HepG2 (cell line): ENCODE results near the gene AP4M1. TPM values are rescaled to one million over a fixed set of nuclear protein-coding genes. Genes with fewer than 3 reads are reported as not detected.

Source experiments
- CCAR2 ChIP-seq: fragments of 200-400 bp; formaldehyde crosslinking; optimal IDR thresholded peaks from 2 replicates; pipeline ENCODE3; 2018; ENCODE audit warnings: low read depth, mild to moderate bottlenecking, low read length, moderate library complexity
- CEBPB ChIP-seq: IDR thresholded peaks from 2 replicates; pipeline ENCODE4 v1.6.1; 2011; ENCODE audit warnings: low read depth, low read length, improper control_type of control experiment, borderline replicate concordance
- CREM ChIP-seq, 2 experiments: sonication (generic) in 1 of 2; formaldehyde crosslinking in 1 of 2; IDR thresholded peaks; 2 replicates each; pipeline versions ENCODE4 v1.4.0 to v1.6.1; 2016 to 2020; ENCODE audit warnings: antibody characterized with exemption in 1 of 2, mild to moderate bottlenecking in 1 of 2, missing genetic modification reagents in 1 of 2
- ERF ChIP-seq: IDR thresholded peaks from 2 replicates; pipeline ENCODE4 v1.6.1; 2018; ENCODE audit warnings: missing biosample characterization, missing genetic modification reagents
- GATAD2A ChIP-seq: IDR thresholded peaks from 2 replicates; pipeline ENCODE4 v1.6.1; 2016
- NR2F6 ChIP-seq, 2 experiments: IDR thresholded peaks; 2 replicates each; pipeline ENCODE4 v1.6.1; 2016; ENCODE audit warnings: antibody characterized with exemption in 1 of 2, mild to moderate bottlenecking in 1 of 2
- SALL2 ChIP-seq: sonication (generic); formaldehyde crosslinking; IDR thresholded peaks from 2 replicates; pipeline ENCODE4 v1.8.1; 2023; ENCODE audit warnings: mild to moderate bottlenecking, missing genetic modification reagents, inconsistent platforms
- SCMH1 ChIP-seq: sonication (generic); formaldehyde crosslinking; IDR thresholded peaks from 2 replicates; pipeline ENCODE4 v1.9.0; 2021; ENCODE audit warnings: missing genetic modification reagents, mild to moderate bottlenecking, borderline replicate concordance
- SIX1 ChIP-seq: sonication (generic); formaldehyde crosslinking; IDR thresholded peaks from 2 replicates; pipeline ENCODE4 v1.4.0; 2020; ENCODE audit warnings: missing genetic modification reagents, borderline replicate concordance
- SOX5 ChIP-seq: IDR thresholded peaks from 2 replicates; pipeline ENCODE4 v1.6.1; 2016; ENCODE audit warnings: borderline replicate concordance
- ZNF30 ChIP-seq: sonication (generic); formaldehyde crosslinking; IDR thresholded peaks from 2 replicates; pipeline ENCODE4 v1.5.0; 2020; ENCODE audit warnings: mild to moderate bottlenecking, missing genetic modification reagents
- ZNF367 ChIP-seq: sonication (generic); formaldehyde crosslinking; IDR thresholded peaks from 2 replicates; pipeline ENCODE4 v1.4.0; 2020; ENCODE audit warnings: missing genetic modification reagents, borderline replicate concordance
- ZNF468 ChIP-seq: sonication (generic); formaldehyde crosslinking; IDR thresholded peaks from 2 replicates; pipeline ENCODE4 v1.8.0; 2022; ENCODE audit warnings: mild to moderate bottlenecking, moderate library complexity, missing genetic modification reagents
- ZNF546 ChIP-seq: sonication (generic); formaldehyde crosslinking; conservative IDR thresholded peaks from 2 replicates; pipeline ENCODE4 v1.8.1; 2023; ENCODE audit warnings: mild to moderate bottlenecking, missing genetic modification reagents
- ZNF552 ChIP-seq: sonication (generic); formaldehyde crosslinking; IDR thresholded peaks from 2 replicates; pipeline ENCODE4 v1.9.0; 2022; ENCODE audit warnings: missing genetic modification reagents, mild to moderate bottlenecking, borderline replicate concordance
- ZNF678 ChIP-seq: sonication (generic); formaldehyde crosslinking; IDR thresholded peaks from 2 replicates; pipeline ENCODE4 v1.4.0; 2020; ENCODE audit warnings: mild to moderate bottlenecking, missing genetic modification reagents
- ZNF709 ChIP-seq: sonication (generic); formaldehyde crosslinking; IDR thresholded peaks from 2 replicates; pipeline ENCODE4 v1.5.0; 2020; ENCODE audit warnings: mild to moderate bottlenecking, missing genetic modification reagents
- ZNF737 ChIP-seq: sonication (generic); formaldehyde crosslinking; IDR thresholded peaks from 2 replicates; pipeline ENCODE4 v1.5.0; 2020; ENCODE audit warnings: missing genetic modification reagents, mild to moderate bottlenecking, borderline replicate concordance
- ZSCAN20 ChIP-seq: sonication (generic); formaldehyde crosslinking; IDR thresholded peaks from 2 replicates; pipeline ENCODE4 v1.4.0; 2020; ENCODE audit warnings: missing genetic modification reagents, mild to moderate bottlenecking, borderline replicate concordance
- polyA plus RNA-seq, 8 experiments: library from polyadenylated mRNA; depleted of rRNA in 3 of 8; stranded (reverse) in 7 of 8; unstranded in 1 of 8; fragments of >200 nt; fragmentation: Illumina TruSeq in 4 of 8; extraction: Trizol in 4 of 8; gene quantifications; 2 replicates each; pipeline versions ENCODE4 v1.2.1 to v1.2.3, GENCODE V29; 2011 to 2016; ENCODE audit warnings: low read depth in 4 of 8, missing spikeins in 1 of 8, mixed read lengths in 1 of 8; ENCODE audit not compliant: insufficient read depth in 1 of 8
- total RNA-seq, 5 experiments: library from RNA; depleted of rRNA; stranded (reverse); fragments of >200 nt; fragmentation: Illumina TruSeq; extraction: Trizol; gene quantifications; 2 replicates each; pipeline ENCODE4 v1.2.3, GENCODE V29; 2016; ENCODE audit warnings: low read depth in 1 of 5
- TF ChIP-seq, protein P1 (sequence below): sonication (generic); formaldehyde crosslinking; IDR thresholded peaks from 2 replicates; pipeline ENCODE4; 2020; ENCODE audit warnings: missing genetic modification reagents, mild to moderate bottlenecking, borderline replicate concordance
- TF ChIP-seq, protein P2 (sequence below): sonication (generic); formaldehyde crosslinking; IDR thresholded peaks from 2 replicates; pipeline ENCODE4 v1.4.0; 2020; ENCODE audit warnings: missing genetic modification reagents

AP4M1 gene
- total and polyA plus RNA-seq, 2 of the 13 experiments (the other 11 are each of a cell fraction or from before 2014, with no cell fraction given), result 6.3 to 9.7 TPM

DNA sequence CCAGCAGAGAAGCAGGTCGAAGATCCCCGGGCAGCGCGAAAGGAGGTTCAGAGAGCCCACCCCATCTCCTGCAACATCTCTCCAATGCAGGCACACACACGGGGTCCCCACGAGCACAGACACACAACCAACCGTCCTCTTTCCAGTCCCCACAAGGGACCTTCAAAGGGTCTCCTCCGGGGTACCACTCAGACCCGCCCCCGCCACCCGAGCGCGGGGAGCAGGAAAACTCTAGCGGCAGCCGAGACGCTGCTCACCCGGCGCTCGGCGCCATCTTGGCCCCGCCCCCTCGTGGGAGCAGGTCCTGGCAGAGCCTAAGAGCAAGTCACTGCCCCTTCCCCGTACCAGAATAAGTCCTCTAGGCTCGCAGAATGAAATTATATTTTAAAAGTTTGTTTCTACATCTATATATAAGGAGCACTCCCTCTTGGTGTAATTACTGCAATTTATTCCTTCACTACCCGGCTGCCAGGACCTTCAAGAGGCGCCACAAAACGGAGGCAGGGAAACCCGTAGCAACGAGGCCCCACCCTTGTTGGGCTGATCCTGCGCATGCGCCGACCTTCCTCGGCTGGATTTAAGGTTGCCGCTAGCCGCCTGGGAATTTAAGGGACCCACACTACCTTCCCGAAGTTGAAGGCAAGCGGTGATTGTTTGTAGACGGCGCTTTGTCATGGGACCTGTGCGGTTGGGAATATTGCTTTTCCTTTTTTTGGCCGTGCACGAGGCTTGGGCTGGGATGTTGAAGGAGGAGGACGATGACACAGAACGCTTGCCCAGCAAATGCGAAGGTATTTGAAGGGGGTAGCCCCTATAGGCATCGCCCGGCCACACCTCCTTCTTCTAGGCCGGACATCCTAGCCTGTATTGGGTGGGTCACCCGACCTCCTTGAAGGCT is 17.9 kb downstream of the AP4M1 start, which contains the start of the genes CNPY4 and TAF6 (continued):
- TF ChIP-seq SIX1 (CRISPR knock-in tag) (peak; percentile 15; the same call in 1 of the 2 replicates), ZNF468 (CRISPR knock-in tag) (no peak), CREM (IDR thresholded peaks at IDR 0.05) (peak; percentile 49; the same call in 1 of the 2 replicates), CREM (CRISPR knock-in tag; IDR thresholded peaks at IDR 0.05) (no peak), ZNF678 (CRISPR knock-in tag) (no peak), ZNF737 (no peak), ZNF367 (0 out of 2 replicates have a peak, but pooled peaks have one; percentile 26), CCAR2 (no peak), SOX5 (CRISPR knock-in tag) (no peak; the same call in 1 of the 2 replicates), ZNF30 (CRISPR knock-in tag) (no peak), CEBPB (no peak), SCMH1 (no peak), ZNF546 (CRISPR knock-in tag) (peak; percentile 47; the same call in 1 of the 2 replicates), GATAD2A (CRISPR knock-in tag) (peak; percentile 24; the same call in 1 of the 2 replicates), ZSCAN20 (peak; percentile 92; the same call in 1 of the 2 replicates), SALL2 (CRISPR knock-in tag) (peak; percentile 34; the same call in 1 of the 2 replicates), NR2F6 (IDR thresholded peaks at IDR 0.05) (no peak), NR2F6 (CRISPR knock-in tag; IDR thresholded peaks at IDR 0.05) (no peak), ZNF709 (CRISPR knock-in tag) (0 out of 2 replicates have a peak, but pooled peaks have one; percentile 53), ERF (CRISPR knock-in tag) (peak; percentile 56; the same call in 1 of the 2 replicates), ZNF552 (CRISPR knock-in tag) (no peak)
- TF ChIP-seq, protein P1, sequence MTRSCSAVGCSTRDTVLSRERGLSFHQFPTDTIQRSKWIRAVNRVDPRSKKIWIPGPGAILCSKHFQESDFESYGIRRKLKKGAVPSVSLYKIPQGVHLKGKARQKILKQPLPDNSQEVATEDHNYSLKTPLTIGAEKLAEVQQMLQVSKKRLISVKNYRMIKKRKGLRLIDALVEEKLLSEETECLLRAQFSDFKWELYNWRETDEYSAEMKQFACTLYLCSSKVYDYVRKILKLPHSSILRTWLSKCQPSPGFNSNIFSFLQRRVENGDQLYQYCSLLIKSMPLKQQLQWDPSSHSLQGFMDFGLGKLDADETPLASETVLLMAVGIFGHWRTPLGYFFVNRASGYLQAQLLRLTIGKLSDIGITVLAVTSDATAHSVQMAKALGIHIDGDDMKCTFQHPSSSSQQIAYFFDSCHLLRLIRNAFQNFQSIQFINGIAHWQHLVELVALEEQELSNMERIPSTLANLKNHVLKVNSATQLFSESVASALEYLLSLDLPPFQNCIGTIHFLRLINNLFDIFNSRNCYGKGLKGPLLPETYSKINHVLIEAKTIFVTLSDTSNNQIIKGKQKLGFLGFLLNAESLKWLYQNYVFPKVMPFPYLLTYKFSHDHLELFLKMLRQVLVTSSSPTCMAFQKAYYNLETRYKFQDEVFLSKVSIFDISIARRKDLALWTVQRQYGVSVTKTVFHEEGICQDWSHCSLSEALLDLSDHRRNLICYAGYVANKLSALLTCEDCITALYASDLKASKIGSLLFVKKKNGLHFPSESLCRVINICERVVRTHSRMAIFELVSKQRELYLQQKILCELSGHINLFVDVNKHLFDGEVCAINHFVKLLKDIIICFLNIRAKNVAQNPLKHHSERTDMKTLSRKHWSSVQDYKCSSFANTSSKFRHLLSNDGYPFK, result peak; percentile 53; the same call in 1 of the 2 replicates
- TF ChIP-seq, protein P2, sequence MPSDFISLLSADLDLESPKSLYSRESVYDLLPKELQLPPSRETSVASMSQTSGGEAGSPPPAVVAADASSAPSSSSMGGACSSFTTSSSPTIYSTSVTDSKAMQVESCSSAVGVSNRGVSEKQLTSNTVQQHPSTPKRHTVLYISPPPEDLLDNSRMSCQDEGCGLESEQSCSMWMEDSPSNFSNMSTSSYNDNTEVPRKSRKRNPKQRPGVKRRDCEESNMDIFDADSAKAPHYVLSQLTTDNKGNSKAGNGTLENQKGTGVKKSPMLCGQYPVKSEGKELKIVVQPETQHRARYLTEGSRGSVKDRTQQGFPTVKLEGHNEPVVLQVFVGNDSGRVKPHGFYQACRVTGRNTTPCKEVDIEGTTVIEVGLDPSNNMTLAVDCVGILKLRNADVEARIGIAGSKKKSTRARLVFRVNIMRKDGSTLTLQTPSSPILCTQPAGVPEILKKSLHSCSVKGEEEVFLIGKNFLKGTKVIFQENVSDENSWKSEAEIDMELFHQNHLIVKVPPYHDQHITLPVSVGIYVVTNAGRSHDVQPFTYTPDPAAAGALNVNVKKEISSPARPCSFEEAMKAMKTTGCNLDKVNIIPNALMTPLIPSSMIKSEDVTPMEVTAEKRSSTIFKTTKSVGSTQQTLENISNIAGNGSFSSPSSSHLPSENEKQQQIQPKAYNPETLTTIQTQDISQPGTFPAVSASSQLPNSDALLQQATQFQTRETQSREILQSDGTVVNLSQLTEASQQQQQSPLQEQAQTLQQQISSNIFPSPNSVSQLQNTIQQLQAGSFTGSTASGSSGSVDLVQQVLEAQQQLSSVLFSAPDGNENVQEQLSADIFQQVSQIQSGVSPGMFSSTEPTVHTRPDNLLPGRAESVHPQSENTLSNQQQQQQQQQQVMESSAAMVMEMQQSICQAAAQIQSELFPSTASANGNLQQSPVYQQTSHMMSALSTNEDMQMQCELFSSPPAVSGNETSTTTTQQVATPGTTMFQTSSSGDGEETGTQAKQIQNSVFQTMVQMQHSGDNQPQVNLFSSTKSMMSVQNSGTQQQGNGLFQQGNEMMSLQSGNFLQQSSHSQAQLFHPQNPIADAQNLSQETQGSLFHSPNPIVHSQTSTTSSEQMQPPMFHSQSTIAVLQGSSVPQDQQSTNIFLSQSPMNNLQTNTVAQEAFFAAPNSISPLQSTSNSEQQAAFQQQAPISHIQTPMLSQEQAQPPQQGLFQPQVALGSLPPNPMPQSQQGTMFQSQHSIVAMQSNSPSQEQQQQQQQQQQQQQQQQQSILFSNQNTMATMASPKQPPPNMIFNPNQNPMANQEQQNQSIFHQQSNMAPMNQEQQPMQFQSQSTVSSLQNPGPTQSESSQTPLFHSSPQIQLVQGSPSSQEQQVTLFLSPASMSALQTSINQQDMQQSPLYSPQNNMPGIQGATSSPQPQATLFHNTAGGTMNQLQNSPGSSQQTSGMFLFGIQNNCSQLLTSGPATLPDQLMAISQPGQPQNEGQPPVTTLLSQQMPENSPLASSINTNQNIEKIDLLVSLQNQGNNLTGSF, result peak; percentile 47; the same call in 1 of the 2 replicates
